HG03039 (cell line): ENCODE results near the gene FN3KRP.

ENCODE experiments used
- ATAC-seq: cut with Tn5 transposase; IDR thresholded peaks from one replicate; pipeline ENCODE4 v1.9.1; 2021; ENCODE audit warnings: mild to moderate bottlenecking, moderate library complexity; ENCODE audit not compliant: unreplicated experiment

FN3KRP gene

GRCh38 chr17:82716203-82717010 lies at the start of gene FN3KRP:
Gene FN3KRP (plus strand): TSS chr17:82716706. CDS start chr17:82716756, 50 bp downstream.
- ATAC-seq = peak; percentile 50

- ATAC-seq = no peak
Measured at GRCh38 chr17:82666931-82667667, 49.4 kb upstream of the FN3KRP start.

- ATAC-seq = no peak
Measured at GRCh38 chr17:82667668-82668000, 48.9 kb upstream of the FN3KRP start.

GRCh38 chr17:82668024-82668630 lies 48.4 kb upstream of the FN3KRP start:
- ATAC-seq = no peak

GRCh38 chr17:82668631-82669099 lies 47.8 kb upstream of the FN3KRP start:
- ATAC-seq = no peak

GRCh38 chr17:82670661-82671450 lies 45.6 kb upstream of the FN3KRP start:
- ATAC-seq = no peak

- no peak for ATAC-seq
Measured at GRCh38 chr17:82674656-82675475, 41.6 kb upstream of the FN3KRP start.

- ATAC-seq = no peak
Measured at GRCh38 chr17:82675476-82676245, 40.8 kb upstream of the FN3KRP start.

- ATAC-seq = no peak
Measured at GRCh38 chr17:82677353-82677925, 39.1 kb upstream of the FN3KRP start.

GRCh38 chr17:82678265-82678891 lies 38.1 kb upstream of the FN3KRP start:
- ATAC-seq = no peak

- ATAC-seq = no peak
Measured at GRCh38 chr17:82679586-82680465, 36.7 kb upstream of the FN3KRP start.

- no peak for ATAC-seq
Measured at GRCh38 chr17:82681547-82681946, 35.0 kb upstream of the FN3KRP start.

- ATAC-seq = no peak
Measured at GRCh38 chr17:82683534-82683933, 33.0 kb upstream of the FN3KRP start.

GRCh38 chr17:82684228-82684841 lies 32.2 kb upstream of the FN3KRP start:
- no peak for ATAC-seq

- ATAC-seq = no peak
Measured at GRCh38 chr17:82685291-82685690, 31.2 kb upstream of the FN3KRP start.

- ATAC-seq = no peak
Measured at GRCh38 chr17:82686366-82687324, 29.9 kb upstream of the FN3KRP start.
